Prostate gland (tissue), 2 donors: ENCODE data around the gene FAM171A2.
A peak's percentile ranks its signal among the peaks of the same experiment; 100 is the strongest.

Experiments used
- CTCF ChIP-seq, 4 experiments: fragments of 200-600 bp in 2 of 4; fragments of 450-650 bp in 2 of 4; sonication (generic) in 2 of 4; IDR thresholded peaks; 1 replicate in 3 of 4; 2 replicates in 1 of 4; pipeline ENCODE4 v1.5.1; 2016 to 2019; ENCODE audit warnings: antibody characterized with exemption in 4 of 4, mild to moderate bottlenecking in 2 of 4, moderate library complexity in 2 of 4
- POLR2A ChIP-seq: fragments of 450-650 bp; IDR thresholded peaks from one replicate; pipeline ENCODE4 v1.6.1; 2016; ENCODE audit warnings: antibody characterized with exemption, mild to moderate bottlenecking

DNA sequence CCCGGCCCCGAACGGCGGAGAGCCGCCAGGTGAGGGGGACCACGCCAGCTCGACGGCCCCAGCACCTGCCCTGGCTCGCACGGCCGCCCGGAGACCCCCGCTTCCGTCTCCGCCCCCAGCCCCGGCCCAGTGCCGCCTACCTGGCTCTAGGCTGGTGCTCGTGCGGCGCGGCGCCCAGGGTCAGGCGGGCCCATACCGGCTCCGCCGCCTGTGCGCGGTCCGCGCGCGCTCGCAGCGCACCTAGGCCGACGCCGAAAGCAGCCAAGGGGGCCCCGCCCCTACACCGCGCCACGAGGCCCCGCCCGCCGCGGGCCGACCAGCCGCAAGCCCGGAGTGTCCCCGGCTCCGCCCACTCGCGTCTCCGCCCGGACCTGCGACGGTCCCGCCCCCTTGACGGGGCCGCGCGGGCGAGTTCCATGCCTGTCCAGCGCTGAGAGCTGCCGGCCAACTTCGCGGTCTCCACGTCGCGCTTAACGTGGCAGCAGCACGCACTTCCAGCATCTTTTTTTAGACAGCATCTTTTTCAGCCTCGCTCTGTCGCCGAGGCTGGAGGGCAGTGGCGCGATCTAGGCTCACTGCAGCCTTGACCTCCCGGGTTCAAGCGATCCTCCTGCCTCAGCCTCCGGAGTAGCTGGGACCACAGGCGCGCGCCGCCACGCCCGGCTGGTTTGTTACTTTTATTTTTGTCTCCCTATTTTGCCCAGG lies 38.9 kb downstream of the FAM171A2 start, which contains the start of gene SLC25A39:
- TF ChIP-seq CTCF (IDR thresholded peaks at IDR 0.05) (peak in 2 of 4 experiments; percentile 32 to 40), POLR2A (peak; percentile 62)
